ENCODE results near the gene CLSTN1.

- TF ChIP-seq, protein P1, sequence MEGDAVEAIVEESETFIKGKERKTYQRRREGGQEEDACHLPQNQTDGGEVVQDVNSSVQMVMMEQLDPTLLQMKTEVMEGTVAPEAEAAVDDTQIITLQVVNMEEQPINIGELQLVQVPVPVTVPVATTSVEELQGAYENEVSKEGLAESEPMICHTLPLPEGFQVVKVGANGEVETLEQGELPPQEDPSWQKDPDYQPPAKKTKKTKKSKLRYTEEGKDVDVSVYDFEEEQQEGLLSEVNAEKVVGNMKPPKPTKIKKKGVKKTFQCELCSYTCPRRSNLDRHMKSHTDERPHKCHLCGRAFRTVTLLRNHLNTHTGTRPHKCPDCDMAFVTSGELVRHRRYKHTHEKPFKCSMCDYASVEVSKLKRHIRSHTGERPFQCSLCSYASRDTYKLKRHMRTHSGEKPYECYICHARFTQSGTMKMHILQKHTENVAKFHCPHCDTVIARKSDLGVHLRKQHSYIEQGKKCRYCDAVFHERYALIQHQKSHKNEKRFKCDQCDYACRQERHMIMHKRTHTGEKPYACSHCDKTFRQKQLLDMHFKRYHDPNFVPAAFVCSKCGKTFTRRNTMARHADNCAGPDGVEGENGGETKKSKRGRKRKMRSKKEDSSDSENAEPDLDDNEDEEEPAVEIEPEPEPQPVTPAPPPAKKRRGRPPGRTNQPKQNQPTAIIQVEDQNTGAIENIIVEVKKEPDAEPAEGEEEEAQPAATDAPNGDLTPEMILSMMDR (IDR thresholded peaks at IDR 0.05 in 8 of 11, conservative IDR thresholded peaks at IDR 0.05 in 3 of 11): no peak
- no peak for TF ChIP-seq POLR2AphosphoS5 (IDR thresholded peaks at IDR 0.05)
Measured at GRCh38 chr1:9767964-9768668, 55.6 kb downstream of the CLSTN1 start.

All from spleen (tissue), 7 donors.